ENCODE data around the gene INPP5F.
"Not testable (repeated sequence)": the region's sequence is repeated elsewhere in the genome, so short reads cannot be mapped to it uniquely, and the experiment has no call there.

Gene INPP5F

GRCh38 chr10:119826771-119827170 is 100.9 kb downstream of the INPP5F start:
- no peak for DNase-seq

DNA sequence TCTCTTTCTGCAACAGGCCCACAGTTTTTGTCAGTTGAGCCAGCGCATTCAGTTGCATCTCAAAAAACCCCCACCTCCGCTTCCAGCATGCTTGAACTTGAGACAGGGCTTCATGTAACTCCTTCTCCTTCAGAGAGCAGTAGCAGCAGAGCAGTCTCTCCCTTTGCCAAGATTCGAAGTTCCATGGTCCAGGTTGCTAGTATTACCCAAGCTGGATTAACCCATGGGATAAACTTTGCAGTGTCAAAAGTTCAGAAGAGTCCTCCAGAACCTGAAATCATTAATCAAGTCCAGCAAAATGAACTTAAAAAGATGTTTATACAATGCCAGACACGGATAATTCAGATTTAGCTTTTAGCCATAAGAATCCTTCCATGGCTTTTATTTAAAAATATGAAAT is 101.6 kb downstream of the INPP5F start:
- DNase-seq, result no peak

- DNase-seq, result no peak
These were observed 103.6 kb downstream of the INPP5F start for GRCh38 chr10:119829429-119829828.

GRCh38 chr10:119830851-119831250 is 105.0 kb downstream of the INPP5F start:
- DNase-seq, result no peak

DNA sequence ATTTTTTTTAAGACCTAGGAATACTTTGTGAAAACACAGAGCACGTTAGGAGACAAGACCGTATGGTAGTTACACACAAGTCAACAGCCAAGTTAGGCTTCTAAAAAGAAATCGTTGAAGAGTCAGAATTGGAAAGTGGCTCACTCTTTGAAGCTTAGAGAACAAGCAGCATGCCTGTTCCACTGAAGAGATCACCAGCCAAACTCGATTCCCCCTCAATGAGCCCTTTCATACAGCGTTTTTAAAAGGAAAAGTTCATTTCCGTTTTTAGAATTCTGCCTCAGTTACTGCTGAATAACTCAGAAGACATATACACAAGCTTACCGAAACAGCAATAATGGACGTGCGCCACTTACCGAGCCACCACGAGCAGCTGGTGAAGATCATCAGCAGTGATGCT is 105.8 kb downstream of the INPP5F start:
- DNase-seq, result no peak

GRCh38 chr10:119832951-119833350 is 107.1 kb downstream of the INPP5F start:
- DNase-seq, result no peak

- DNase-seq, result no peak
These were observed 108.3 kb downstream of the INPP5F start for GRCh38 chr10:119834188-119834587.

GRCh38 chr10:119845656-119846055 is 119.8 kb downstream of the INPP5F start:
- no peak for DNase-seq

DNA sequence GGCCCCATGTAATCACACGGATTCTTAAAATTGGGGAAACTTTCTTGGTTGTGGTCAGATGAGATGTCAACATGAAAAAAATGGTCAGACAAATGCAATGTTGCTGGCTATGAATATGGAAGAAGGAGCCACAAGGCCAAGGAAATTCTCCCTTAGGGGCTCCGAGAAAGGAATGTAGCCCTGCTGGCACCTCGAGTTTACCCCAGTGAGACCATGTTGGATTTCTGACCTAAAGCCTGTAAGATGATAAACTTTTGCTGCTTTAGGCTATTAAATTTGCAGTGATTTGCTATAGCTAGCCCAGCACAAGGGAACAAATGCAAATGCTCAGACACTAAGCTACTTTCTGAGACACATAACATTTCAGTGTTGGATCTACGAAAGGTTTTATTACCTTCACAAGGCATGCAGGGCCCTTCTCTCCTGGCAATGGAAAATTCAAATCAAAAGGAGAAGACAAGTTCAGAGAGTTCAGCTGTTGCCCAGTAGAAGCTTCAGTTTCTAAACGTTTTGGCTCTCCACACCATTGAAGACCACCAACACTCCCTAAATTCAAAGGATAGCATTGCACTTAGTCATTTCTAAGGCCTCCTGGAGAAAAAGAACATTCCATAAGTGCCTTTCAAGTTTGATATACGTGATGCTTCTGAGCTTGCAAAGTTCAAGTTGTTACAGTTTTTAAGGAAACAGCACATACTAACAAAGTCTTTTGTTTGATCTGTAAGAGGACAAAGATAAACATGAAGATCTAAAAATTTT is 123.4 kb downstream of the INPP5F start:
- DNase-seq, result no peak

DNA sequence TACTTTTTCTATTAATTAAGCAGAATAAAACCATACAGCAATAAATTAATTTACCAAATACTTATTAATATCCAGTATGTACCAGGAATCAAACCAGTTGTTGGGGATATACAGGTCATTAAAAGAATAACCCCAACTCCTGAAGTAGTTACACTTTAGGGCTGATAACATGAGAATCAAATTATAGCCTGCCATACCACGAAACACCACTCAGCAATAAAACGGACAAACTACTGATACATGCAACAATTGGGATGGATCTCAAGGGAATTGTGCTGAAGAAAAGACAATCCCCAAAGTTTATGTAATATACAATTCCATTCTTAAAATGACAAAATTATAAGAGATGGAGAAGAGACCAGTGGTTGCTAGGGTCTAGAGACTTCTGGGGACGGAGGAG is 124.1 kb downstream of the INPP5F start:
- no peak for DNase-seq

DNA sequence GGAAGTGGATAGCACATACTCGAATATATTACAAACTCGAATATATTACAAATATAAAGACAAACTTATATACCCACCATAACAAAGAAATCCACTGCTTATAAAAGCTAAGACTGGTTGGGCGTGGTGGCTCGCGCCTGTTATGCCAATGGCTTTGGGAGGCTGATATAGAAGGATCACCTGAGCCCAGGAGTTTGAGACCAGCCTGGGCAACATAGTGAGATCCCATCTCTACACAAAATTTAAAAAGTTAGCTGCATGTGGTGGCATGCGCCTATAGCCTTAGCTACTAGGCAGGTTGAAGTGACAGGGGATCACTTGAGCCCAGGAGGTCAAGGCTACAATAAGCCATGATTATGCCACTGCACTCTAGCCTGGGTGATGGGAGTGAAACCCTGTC is 126.4 kb downstream of the INPP5F start:
- DNase-seq, result no peak

GRCh38 chr10:119852822-119853221 is 127.0 kb downstream of the INPP5F start:
- DNase-seq, result no peak

GRCh38 chr10:119853574-119853973 is 127.7 kb downstream of the INPP5F start:
- no peak for DNase-seq

DNA sequence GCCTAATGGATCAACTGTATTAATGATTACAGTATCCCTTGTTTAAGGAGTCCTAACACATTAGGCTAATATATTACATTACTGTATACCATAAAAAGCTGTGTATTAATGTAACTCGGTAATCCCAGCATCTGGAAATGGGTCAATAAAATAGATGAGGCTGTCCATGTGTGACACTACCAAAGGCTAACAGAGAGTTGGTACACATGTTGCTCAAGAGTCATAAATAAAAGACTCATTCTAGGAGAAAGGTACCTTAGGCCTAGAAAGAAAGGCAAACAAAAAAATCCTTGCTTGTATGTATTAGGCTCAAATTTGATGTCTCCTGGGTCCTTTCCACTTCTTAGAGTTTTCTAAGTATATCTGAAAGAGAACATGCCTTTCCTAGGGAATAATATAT is 132.2 kb downstream of the INPP5F start:
- no peak for DNase-seq

GRCh38 chr10:119859420-119860258 is 133.8 kb downstream of the INPP5F start:
- DNase-seq, result no peak

DNA sequence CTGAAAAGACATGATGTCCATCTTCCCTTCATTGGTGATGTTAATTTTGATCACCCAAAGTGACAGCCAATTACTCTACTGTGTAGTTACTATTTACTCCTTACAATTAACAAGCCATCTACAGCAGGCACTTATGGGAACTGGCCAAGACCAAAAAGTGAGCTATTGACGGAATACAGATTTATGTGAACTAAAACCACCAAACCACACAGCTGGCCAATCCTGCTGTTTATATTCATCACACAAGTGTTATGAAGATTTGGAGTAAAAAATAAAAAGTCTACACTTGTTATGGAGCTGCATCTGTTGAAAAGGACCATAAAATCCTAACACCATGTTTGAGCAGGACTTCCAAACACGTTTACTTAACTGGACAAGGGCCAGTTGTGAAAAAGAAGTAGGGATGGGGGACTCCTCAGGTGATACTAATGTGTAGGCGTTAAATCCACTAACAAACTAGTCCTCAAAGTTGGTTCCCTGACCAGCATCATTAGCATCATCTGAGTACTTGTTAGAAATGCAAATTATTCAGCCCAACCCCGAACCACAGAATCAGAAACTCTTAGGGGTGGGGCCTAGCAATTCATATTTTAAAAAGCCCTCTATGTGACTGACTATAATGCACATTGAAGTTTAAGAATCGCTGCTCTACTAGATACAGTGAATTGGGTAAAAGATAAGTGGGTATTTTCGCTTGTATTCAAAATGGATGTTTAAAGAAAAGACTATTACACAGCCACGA is 135.2 kb downstream of the INPP5F start:
- no peak for DNase-seq

GRCh38 chr10:119862524-119862923 is 136.7 kb downstream of the INPP5F start:
- DNase-seq, result no peak

GRCh38 chr10:119863951-119864565 is 138.2 kb downstream of the INPP5F start:
- no peak for DNase-seq

DNA sequence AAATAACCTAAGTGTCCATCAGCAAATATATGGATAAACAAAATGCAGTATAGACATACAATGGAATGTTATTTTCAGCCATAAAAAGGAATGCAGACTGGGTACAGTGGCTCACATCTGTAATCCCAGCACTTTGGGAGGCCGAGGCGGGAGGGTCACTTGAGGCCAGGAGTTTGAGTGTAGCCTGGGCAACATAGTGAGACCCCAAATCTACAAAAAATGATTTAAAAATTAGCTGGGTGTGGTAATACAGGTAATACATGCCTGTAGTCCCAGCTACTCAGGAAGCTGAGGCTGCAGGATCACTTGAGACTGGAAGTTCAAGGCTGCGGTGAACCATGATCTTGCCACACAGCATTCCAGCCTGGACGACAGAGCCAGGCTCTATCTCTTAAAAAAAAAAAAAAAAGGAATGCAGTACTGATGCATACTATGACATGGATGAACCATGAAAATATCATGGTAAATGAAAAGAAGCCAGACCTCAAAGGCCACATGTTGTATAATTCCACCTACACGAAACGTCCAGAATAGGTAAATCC is 139.9 kb downstream of the INPP5F start:
- no peak for DNase-seq

DNA sequence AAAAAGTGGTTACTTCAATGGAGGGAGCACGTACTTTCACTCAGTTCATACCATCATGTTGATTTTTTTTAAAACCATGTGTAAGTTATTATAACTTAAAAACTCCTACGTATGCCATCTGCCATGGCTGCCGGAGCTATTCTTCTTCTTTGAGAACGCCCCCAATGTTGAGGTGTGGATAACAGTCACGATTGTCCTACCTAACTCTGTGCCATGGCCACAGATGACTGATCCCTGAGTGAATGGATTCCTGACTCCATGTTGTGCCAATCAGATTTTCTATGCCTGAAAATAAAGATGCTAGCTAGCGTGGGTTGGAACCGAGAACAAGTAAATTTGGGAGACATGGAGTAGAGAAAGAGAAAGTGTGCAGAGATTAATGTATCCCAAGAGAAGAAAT is 141.5 kb downstream of the INPP5F start:
- no peak for DNase-seq

DNA sequence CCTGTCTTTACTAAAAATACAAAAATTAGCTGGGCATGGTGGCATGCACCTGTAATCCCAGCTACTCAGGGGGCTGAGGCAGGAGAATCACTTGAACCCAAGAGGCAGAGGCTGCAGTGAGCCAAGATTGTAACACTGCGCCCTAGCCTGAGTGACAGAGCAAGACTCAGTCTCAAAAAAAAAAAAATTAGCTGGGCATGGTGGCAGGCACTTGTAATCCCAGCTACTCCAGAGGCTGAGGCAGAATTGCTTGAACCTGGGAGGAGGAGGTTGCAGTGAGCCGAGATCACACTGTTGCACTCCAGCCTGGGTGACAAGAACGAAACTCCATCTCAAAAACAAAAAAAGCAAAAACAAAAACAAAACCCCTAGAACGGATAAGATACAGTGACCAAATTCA is 143.5 kb downstream of the INPP5F start:
- DNase-seq, result not testable (repeated sequence)

- DNase-seq, result peak; percentile 43
These were observed 146.2 kb downstream of the INPP5F start for GRCh38 chr10:119871881-119872609.
